CD4-positive, alpha-beta T cell treated with Interleukin-1 beta for 1 hour (primary cell): ENCODE results near the gene HSD11B1L.

ENCODE experiments used
- DNase-seq, 2 donors: peaks; one replicate each; pipeline ENCODE4 v3.0.0-alpha.2; 2020 to 2022

Gene HSD11B1L

GRCh38 chr19:5680437-5681368 lies at the start of gene HSD11B1L, which contains the start of gene MICOS13:
Gene HSD11B1L, plus strand, starts transcription at chr19:5681027. Its CDS starts 3,806 bp downstream, at chr19:5684833.
Gene MICOS13, minus strand, starts transcription at chr19:5680516. Its CDS starts 30 bp downstream, at chr19:5680486.
- DNase-seq, result peak; percentile 99

GRCh38 chr19:5631567-5632240 lies 49.1 kb upstream of the HSD11B1L start:
- DNase-seq, result no peak

GRCh38 chr19:5632241-5632612 lies 48.6 kb upstream of the HSD11B1L start:
- DNase-seq, result no peak

- DNase-seq, result no peak
These were observed 48.2 kb upstream of the HSD11B1L start for GRCh38 chr19:5632657-5633056.

GRCh38 chr19:5635427-5635826 lies 45.4 kb upstream of the HSD11B1L start:
- no peak for DNase-seq

GRCh38 chr19:5637971-5638370 lies 42.9 kb upstream of the HSD11B1L start:
- DNase-seq, result no peak

GRCh38 chr19:5641171-5641570 lies 39.7 kb upstream of the HSD11B1L start:
- no peak for DNase-seq

- DNase-seq, result no peak
These were observed 38.6 kb upstream of the HSD11B1L start for GRCh38 chr19:5642204-5642603.

- DNase-seq, result no peak
These were observed 37.8 kb upstream of the HSD11B1L start for GRCh38 chr19:5643060-5643459.

- DNase-seq, result no peak
These were observed 36.8 kb upstream of the HSD11B1L start for GRCh38 chr19:5644037-5644436.

- DNase-seq, result no peak
These were observed 35.4 kb upstream of the HSD11B1L start for GRCh38 chr19:5645409-5645808.

GRCh38 chr19:5646703-5647102 lies 34.1 kb upstream of the HSD11B1L start:
- DNase-seq, result no peak

GRCh38 chr19:5648464-5648863 lies 32.4 kb upstream of the HSD11B1L start:
- DNase-seq, result no peak

- DNase-seq, result no peak
These were observed 29.5 kb upstream of the HSD11B1L start for GRCh38 chr19:5651361-5651760.

GRCh38 chr19:5652261-5652660 lies 28.6 kb upstream of the HSD11B1L start:
- no peak for DNase-seq

- no peak for DNase-seq
These were observed 25.9 kb upstream of the HSD11B1L start for GRCh38 chr19:5654931-5655330.

- DNase-seq, result no peak
These were observed 25.4 kb upstream of the HSD11B1L start for GRCh38 chr19:5655412-5655811.

GRCh38 chr19:5661483-5661882 lies 19.3 kb upstream of the HSD11B1L start:
- DNase-seq, result no peak

GRCh38 chr19:5663904-5664303 lies 16.9 kb upstream of the HSD11B1L start:
- no peak for DNase-seq

- no peak for DNase-seq
These were observed 16.3 kb upstream of the HSD11B1L start for GRCh38 chr19:5664515-5664914.

GRCh38 chr19:5665781-5666513 lies 14.9 kb upstream of the HSD11B1L start:
- DNase-seq, result no peak

GRCh38 chr19:5666921-5667610 lies 13.8 kb upstream of the HSD11B1L start:
- no peak for DNase-seq
